ENCODE results near the gene PCDHGB1.
"Not testable (repeated sequence)": the region's sequence is repeated elsewhere in the genome, so short reads cannot be mapped to it uniquely, and the experiment has no call there.

The PCDHGB1 gene

DNA sequence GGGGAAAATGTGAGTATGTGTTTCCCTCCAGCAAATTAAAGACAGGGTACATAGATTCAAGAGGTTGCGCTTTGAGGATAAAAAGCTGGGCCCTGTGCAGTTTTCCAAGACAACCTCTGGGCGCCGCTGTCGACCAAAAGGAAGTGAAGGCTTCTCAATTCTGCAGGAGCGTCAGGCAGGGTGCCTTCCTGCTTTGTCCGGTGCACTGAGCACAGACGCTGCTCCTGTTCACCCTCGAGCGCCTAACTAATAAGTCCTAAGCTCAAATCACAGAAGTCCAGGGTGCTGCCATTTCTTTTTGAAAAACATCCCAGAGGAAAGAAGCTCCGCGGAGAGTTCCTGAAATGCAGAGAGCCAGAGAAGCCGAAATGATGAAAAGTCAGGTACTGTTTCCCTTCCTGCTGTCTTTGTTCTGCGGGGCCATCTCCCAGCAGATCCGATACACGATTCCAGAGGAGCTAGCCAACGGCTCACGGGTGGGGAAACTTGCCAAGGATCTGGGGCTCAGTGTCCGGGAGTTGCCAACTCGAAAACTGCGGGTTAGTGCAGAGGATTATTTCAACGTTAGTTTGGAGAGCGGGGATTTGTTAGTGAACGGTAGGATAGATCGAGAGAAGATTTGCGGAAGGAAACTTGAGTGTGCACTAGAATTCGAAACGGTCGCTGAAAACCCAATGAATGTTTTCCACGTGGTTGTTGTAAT, at the start of gene PCDHGB1:
TSS of gene PCDHGB1 (plus strand) at position 183 of the 703 bp plus-strand sequence. CDS start at position 345, 162 bp downstream.
- no peak for DNase-seq (ENCODE audit: low spot score)

DNA sequence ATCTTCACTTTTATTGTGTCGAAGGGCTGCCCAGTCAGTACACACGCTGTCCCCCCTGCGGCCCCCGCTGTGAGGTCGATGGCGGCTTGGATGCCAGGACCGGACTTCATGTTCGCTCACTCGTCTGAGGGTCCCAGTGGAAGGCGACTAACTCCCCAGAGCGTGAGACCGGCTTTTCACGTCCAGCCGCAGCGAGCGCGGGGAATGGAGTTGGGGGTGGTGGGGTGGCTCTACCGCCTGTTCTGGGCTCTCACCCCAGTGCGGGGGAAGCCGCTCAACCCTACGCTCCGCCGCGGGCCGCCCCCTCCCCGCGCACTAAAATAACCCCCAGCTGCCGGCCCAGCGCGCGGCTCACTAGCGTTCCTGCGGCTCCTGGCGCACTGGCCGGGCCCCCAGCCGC, 46.1 kb upstream of the PCDHGB1 start, which contains the start of gene SLC25A2:
TSS of gene SLC25A2 (minus strand) at position 294 of the 400 bp plus-strand sequence. CDS start at position 110, 184 bp downstream.
- no peak for DNase-seq (ENCODE audit: low spot score)

DNA sequence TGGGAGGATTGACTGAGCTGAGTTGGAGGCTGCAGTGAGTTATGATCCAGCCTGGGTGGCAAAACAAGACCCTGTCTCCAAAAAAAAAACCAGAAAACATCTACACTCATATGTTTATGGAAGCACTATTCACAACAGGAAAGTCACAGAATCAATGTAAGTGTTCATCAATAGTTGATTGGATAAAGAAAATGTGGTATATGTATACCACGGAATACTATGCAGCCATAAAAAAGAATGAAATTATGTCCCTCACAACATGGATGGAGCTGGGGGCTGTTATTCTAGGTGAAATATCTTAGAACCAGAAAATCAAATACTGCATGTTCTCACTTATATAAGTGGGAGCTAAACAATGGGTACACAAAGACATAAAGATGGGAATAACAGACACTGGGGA, 43.3 kb upstream of the PCDHGB1 start:
- DNase-seq (ENCODE audit: low spot score) = no peak

DNA sequence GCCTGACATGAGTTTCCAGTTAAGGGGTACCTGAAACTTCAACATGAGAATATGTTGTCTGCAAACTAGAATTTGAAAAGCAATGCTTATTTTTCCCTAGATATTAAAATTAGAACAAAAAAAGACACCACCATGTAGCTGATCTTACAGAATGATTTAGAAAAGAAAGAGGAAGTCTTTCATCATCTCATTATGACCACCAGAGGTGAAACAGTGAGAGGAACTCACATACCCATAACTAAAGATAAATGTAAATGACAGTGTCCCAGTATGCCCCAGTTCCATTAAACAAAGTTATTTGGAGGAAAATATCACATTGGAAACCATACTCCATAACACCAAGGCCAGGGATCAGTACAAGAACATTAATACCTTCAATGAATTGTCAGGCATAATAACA, 36.2 kb upstream of the PCDHGB1 start:
- no peak for DNase-seq (ENCODE audit: low spot score)

DNA sequence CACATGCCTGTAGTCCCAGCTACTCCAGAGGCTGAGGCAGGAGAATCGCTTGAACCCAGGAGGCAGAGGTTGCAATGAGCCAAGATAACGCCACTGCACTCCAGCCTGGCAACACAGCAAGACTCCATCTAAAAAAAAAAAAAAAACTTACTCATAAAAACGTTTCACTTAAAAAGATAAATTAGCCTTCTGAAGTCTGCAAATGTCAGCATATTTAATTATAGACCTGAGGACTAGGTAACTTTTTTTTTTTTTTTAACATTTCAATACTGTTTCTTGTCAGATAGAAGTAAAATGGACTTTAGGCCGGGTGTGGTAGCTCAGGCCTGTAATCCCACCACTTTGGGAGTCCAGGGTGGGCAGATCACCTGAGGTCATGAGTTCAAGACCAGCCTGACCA, 32.9 kb upstream of the PCDHGB1 start:
- not testable (repeated sequence) for DNase-seq (ENCODE audit: low spot score)

DNA sequence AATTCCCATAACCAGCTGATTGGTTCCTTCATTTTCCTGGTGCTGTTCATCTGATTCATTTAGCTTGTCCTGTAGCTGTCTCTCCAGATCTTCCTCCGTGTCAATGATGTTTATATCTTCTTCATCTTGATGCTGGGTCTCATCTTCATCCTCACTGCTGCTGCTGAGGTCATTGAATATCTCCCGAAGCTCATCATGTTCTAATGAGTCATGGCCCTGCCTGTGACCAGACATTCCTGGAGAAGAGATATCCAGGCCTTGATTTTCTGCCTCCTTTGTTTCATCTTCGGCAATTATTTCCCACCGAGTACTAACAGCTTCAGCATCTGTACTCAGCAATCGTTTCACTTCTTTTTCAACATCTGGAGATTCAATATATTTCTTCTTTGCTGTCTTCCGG, 30.7 kb upstream of the PCDHGB1 start:
- DNase-seq (ENCODE audit: low spot score) = no peak

DNA sequence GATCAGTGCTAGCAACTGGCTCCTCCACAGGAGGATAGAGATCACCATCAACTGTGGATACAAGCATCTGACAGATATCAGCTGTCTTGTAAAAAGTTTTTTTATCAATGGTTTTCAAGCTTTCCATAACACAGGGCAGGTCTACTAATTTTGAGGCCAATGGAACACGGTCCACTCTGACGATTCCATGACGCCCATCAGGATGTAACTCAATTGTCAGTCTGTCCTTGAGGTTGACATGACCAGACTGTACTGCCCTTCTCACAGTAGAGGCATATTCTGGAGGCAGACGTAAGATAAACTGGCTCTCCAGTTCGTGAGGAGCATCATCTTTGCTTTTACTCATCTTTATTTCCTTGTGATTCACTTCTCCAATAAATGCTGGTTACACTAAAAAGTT, 30.2 kb upstream of the PCDHGB1 start:
- DNase-seq (ENCODE audit: low spot score) = no peak

DNA sequence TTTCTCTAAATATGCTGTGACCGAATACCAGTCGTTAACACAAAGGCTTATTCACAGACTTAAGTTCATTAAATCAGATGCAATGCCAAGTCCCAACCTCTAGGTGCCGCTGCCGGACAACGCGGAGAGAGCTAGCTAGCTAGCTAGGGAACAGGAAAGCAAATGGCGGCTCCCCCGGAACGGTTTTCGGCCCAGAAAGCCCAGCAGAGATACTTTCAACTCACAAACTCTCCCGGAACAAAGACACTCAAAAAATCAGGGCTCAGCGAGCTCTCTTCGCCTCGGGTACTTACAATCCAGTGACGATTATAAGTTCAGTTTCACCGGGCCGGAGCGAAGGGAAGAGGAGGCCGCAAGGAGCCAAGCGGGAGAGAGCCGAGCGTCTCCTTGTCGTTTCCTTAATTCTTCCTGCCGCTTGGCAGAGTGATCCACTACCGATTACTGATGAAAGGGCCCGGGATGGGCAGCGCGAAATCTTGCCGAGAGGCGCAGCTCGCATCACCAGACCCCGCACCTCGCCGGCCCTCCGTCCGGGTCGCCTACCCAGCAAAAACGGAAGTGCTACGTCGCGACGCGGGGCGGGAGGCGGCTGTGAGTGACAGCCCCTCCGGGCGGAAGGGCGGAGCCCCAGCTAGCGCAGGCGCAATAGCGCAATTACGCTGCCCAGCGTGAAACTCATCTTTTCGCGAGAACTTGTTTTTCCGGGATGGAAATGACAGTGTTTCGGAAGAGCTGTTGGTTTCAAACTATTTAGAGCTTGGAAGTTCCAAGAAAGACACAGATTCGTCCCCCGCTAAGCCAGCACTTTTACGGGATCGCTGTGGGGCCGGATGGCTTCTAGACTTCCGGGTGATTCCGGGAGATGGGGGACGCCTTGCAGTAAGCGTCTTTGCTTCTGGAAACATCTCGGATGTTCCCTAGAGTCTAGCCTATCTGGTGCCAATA, 29.4 kb upstream of the PCDHGB1 start, which contains the start of gene TAF7:
TSS of gene TAF7 (minus strand) at position 560 of the 945 bp plus-strand sequence. CDS start 740 bp downstream, outside the sequence.
- DNase-seq (ENCODE audit: low spot score) = peak; percentile 94

DNA sequence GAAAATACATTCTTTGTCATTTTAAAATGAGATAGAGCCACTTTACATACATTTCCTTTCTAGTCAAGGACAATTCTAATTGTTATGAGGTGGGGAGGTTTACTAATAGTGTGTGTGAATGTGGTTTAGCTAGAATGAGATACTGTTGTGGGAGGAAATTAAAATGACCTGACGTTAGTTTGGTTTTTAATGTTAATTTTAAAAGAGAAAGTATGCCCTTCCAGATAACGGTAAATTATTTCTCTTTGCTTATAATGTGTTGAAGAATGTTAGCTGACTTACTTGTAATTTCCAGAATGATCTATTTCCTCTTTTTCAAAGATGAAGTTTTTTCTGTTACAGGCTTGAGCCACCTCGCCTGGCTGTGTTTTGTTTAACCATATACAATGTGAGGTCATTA, 27.6 kb upstream of the PCDHGB1 start:
- no peak for DNase-seq (ENCODE audit: low spot score)

DNA sequence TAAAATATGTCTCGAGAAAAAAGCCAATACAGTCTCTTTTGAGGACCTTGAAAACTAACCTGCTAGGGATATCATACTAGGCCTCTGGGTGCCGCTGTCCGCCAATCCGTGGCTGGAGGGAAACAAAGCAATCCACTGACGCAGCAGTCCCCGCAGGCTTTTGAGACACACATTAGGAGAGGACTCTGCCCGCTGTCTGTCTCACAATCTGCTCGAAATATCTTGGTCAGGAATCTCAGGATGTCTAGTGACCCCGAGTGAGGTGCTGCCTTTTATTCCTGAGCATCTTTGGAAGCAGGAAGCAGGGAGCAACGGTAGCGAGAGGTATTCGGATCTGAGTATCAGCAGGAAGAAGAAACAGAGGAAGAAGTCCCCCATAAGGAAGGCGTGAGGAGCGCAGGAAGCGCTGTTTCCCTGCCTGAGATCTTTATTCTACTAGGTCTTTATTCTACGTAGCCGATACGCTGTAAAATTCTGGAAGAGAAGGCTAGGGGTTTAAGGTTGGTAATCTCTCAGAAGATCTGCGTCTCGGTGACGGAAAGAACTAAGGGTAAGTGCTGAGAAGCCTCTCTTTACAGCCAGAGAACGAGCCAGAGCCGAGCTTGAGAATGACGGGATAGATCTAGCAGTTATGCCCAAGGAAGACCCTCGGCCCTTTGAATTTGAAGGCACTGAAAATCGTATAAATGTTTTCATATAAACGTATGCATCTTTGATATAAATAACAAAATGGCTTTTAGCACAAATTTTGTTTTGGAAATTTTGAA, 23.6 kb upstream of the PCDHGB1 start:
- DNase-seq (ENCODE audit: low spot score) = no peak

DNA sequence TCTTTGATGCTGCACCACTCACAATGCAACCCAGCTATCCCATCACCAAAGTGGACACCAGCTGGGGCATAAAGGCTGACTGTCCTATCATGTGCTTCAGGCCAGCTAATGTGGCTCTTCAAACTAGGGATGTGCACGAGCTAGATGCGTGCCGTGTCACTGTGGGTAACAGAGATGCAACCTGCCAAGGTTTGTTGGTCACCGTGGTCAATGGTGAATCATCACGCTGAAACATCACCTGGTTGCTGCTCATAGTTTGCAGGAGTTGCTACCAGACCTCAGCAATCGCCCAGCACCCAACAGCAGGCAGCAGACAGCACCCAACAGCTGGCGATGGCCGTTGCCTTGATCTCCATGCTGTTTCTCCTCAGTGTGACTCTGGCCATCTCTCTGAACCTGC, 21.7 kb upstream of the PCDHGB1 start:
- DNase-seq (ENCODE audit: low spot score) = no peak

DNA sequence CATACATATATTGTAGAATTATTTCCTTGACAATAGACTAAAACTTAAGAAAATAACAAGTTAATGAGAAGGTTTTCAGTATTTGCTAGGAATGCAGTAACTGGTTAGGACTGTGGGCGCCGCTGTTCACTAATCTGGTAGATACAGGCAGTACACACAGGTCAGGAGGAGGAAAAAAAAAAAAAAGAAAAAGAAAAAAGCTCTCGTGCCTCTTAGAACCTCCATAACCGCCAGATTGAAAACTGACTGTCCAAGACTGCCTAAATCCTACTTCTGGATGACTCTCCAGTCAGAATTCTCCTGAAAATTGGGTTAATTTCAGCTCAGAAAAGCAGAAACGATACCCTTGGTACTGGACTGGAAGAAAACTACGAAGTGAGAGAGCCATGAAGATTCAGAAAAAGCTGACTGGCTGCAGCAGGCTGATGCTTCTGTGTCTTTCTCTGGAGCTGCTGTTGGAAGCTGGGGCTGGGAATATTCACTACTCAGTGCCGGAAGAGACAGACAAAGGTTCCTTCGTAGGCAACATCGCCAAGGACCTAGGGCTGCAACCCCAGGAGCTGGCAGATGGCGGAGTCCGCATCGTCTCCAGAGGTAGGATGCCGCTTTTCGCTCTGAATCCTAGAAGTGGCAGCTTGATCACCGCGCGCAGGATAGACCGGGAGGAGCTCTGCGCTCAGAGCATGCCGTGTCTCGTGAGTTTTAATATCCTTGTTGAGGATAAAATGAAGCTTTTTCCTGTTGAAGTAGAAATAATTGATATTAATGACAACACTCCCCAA, 19.4 kb upstream of the PCDHGB1 start, which contains the start of gene PCDHGA1:
TSS of gene PCDHGA1 (plus strand) at position 216 of the 782 bp plus-strand sequence.
- DNase-seq (ENCODE audit: low spot score) = no peak

DNA sequence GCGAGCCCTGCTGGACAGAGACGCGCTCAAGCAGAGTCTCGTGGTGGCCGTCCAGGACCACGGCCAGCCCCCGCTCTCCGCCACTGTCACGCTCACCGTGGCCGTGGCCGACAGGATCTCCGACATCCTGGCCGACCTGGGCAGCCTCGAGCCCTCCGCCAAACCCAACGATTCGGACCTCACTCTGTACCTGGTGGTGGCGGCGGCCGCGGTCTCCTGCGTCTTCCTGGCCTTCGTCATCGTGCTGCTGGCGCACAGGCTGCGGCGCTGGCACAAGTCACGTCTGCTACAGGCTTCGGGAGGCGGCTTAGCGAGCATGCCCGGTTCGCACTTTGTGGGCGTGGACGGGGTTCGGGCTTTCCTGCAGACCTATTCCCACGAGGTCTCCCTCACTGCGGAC, 17.3 kb upstream of the PCDHGB1 start:
- DNase-seq (ENCODE audit: low spot score) = not testable (repeated sequence)

DNA sequence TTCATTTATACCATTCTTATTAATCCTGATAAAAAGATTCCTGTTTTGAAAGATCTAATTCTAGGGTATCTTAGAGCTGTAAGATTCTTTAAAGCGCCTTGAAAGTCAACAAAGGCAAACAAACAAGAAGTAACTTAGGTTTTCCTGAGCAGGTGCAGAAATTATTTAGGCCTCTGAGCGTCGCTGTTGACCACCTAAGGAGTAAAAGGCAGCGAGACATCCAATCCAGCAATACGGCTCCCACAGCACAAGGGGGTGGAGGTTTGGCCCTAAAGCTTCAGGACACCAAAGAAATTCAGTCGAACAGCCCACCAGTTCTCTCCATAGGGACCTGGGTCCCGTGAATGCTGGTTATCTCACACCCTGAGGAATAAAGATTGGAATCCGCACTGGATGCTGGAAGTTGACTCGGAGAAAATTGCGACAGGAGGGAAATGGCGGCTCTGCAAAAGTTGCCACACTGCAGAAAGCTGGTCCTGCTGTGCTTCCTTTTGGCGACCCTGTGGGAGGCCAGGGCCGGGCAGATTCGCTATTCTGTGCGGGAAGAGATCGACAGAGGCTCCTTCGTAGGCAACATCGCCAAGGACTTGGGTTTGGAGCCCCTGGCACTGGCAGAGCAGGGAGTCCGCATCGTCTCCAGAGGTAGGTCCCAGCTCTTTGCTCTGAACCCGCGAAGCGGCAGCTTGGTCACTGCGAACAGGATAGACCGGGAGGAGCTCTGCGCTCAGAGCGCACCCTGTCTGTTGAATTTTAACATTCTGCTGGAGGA, 11.2 kb upstream of the PCDHGB1 start, which contains the start of gene PCDHGA2:
TSS of gene PCDHGA2 (plus strand) at position 223 of the 769 bp plus-strand sequence.
- DNase-seq (ENCODE audit: low spot score) = no peak

DNA sequence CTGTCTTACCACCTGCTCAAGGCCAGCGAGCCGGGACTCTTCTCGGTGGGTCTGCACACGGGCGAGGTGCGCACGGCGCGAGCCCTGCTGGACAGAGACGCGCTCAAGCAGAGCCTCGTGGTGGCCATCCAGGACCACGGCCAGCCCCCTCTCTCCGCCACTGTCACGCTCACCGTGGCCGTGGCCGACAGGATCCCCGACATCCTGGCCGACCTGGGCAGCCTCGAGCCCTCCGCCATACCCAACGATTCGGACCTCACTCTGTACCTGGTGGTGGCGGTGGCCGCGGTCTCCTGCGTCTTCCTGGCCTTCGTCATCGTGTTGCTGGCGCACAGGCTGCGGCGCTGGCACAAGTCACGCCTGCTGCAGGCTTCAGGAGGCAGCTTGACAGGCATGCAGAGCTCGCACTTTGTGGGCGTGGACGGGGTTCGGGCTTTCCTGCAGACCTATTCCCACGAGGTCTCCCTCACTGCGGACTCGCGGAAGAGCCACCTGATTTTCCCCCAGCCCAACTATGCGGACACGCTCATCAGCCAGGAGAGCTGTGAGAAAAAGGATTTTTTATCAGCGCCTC, 9.0 kb upstream of the PCDHGB1 start:
- DNase-seq (ENCODE audit: low spot score) = not testable (repeated sequence)

DNA sequence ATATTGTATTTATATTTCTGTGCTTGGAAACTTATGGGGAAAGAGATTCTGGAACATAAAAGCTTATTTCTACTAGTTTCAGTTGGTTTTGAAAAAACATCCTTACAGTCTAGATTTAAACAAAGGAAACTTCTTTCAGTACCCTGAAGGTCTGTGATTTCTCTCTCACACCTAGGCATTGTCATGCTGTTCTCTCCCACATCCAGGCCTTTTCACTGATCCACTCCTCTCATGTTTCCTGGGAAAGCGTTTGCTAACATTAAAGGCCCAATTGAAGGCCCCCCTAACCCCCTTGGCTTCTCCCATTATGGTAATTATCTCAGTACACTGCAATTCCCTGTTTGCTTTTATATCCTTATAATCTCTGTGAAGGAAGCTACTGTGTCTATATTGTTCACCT, 7.1 kb upstream of the PCDHGB1 start:
- DNase-seq (ENCODE audit: low spot score) = no peak

DNA sequence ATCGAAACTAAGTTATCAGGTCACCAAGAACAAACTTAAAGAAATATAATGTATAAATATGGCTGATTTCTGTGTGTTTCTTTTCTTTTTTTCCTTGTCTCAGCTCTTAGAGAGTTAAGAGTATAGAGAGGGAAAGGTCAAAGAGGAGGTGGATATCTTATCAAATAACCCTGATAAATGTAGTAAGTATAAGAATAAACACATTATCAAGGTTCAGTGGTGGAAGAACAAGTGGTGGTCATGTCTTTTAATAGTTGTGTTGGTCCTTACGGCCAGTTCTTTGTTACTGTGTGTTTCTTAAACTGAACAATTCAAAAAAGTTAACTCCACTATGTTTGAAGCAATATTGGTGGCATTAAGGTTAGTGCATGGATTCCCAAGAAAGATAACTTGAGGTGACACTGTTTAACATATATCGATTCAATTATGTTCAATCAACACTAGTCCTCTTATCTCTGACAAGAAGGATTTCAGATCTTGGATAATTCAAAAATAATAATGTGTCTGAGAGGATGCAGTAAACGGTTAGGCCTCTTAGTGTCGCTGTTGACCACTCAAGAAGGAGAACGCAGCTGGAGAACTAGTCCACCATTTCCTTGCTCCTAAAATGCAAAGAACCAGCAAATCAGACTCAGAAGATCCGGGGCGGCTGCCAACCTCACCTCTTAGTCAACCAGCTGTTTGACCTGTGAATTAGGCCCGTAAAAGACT, 6.5 kb upstream of the PCDHGB1 start, which contains the start of gene PCDHGA3:
TSS of gene PCDHGA3 (plus strand) at position 588 of the 711 bp plus-strand sequence. CDS start 205 bp downstream, outside the sequence.
- no peak for DNase-seq (ENCODE audit: low spot score)

DNA sequence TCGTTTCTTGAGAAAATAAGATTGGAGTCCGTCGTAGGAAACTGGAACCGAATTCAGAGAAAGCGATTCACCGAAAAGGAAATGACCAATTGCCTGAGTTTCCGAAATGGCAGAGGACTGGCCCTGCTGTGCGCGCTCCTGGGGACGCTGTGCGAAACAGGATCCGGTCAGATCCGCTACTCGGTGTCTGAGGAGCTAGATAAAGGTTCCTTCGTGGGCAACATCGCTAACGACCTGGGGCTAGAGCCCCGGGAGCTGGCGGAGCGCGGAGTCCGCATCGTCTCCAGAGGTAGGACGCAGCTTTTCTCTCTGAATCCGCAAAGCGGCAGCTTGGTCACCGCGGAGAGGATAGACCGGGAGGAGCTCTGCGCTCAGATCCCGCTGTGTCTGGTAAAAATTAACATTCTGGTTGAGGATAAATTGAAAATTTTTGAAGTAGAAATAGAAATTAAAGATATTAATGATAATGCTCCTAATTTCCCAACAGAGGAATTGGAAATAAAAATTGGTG, 5.9 kb upstream of the PCDHGB1 start:
- no peak for DNase-seq (ENCODE audit: low spot score)

DNA sequence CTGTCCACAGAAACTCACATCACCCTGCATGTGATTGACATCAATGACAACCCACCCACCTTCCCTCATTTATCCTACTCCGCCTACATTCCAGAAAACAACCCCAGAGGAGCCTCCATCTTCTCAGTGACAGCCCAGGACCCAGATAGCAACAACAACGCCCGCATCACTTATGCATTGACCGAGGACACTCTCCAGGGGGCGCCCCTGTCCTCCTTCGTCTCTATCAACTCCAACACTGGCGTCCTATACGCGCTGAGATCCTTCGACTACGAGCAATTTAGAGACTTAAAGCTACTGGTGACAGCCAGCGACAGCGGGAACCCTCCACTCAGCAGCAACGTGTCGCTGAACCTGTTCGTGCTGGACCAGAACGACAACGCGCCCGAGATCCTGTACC, 4.6 kb upstream of the PCDHGB1 start:
- DNase-seq (ENCODE audit: low spot score) = no peak
